ENCODE results near the gene ADGRF4.
"Not testable (repeated sequence)": the region's sequence is repeated elsewhere in the genome, so short reads cannot be mapped to it uniquely, and the experiment has no call there.

Gene ADGRF4

GRCh38 chr6:47729457-47729856 lies 31.1 kb downstream of the ADGRF4 start:
- H3K27ac ChIP-seq, result no peak overlapping the region
- no peak overlapping the region for H3K4me3 ChIP-seq

GRCh38 chr6:47733879-47734558 lies 35.6 kb downstream of the ADGRF4 start:
- Histone ChIP-seq H3K4me3 (no peak overlapping the region), H3K27ac (no peak overlapping the region)

GRCh38 chr6:47734831-47735481 lies 36.6 kb downstream of the ADGRF4 start:
- H3K27ac ChIP-seq, result no peak overlapping the region

GRCh38 chr6:47736083-47736700 lies 37.8 kb downstream of the ADGRF4 start:
- Histone ChIP-seq H3K4me3 (no peak overlapping the region), H3K27ac (no peak overlapping the region)

More at GRCh38 chr6:47734831-47735481, 36.6 kb downstream of the ADGRF4 start:
- no peak overlapping the region for H3K4me3 ChIP-seq

- no peak overlapping the region for H3K27ac ChIP-seq
- H3K4me3 ChIP-seq, result no peak overlapping the region
Measured at GRCh38 chr6:47737406-47737805, 39.0 kb downstream of the ADGRF4 start.

- H3K27ac ChIP-seq, result no peak overlapping the region
- no peak overlapping the region for H3K4me3 ChIP-seq
Measured at GRCh38 chr6:47740714-47741113, 42.3 kb downstream of the ADGRF4 start.

GRCh38 chr6:47741807-47742206 lies 43.4 kb downstream of the ADGRF4 start:
- no peak overlapping the region for H3K27ac ChIP-seq
- no peak overlapping the region for H3K4me3 ChIP-seq

- H3K4me3 ChIP-seq, result no peak overlapping the region
- no peak overlapping the region for H3K27ac ChIP-seq
Measured at GRCh38 chr6:47743744-47744143, 45.4 kb downstream of the ADGRF4 start.

- H3K4me3 ChIP-seq, H3K27ac ChIP-seq: not testable (repeated sequence)
Measured at GRCh38 chr6:47745269-47745668, 46.9 kb downstream of the ADGRF4 start.

GRCh38 chr6:47749757-47750156 lies 51.4 kb downstream of the ADGRF4 start:
- Histone ChIP-seq H3K27ac (no peak overlapping the region), H3K4me3 (no peak overlapping the region)

GRCh38 chr6:47752801-47753200 lies 54.4 kb downstream of the ADGRF4 start:
- Histone ChIP-seq H3K4me3 (no peak overlapping the region), H3K27ac (no peak overlapping the region)

- no peak overlapping the region for H3K27ac ChIP-seq
- H3K4me3 ChIP-seq, result no peak overlapping the region
Measured at GRCh38 chr6:47759364-47759763, 61.0 kb downstream of the ADGRF4 start.

GRCh38 chr6:47762502-47762901 lies 64.1 kb downstream of the ADGRF4 start:
- Histone ChIP-seq H3K27ac (no peak overlapping the region), H3K4me3 (no peak overlapping the region)

- Histone ChIP-seq H3K4me3 (no peak overlapping the region), H3K27ac (no peak overlapping the region)
Measured at GRCh38 chr6:47766445-47766844, 68.1 kb downstream of the ADGRF4 start.

- Histone ChIP-seq H3K27ac (no peak overlapping the region), H3K4me3 (no peak overlapping the region)
Measured at GRCh38 chr6:47767102-47767501, 68.7 kb downstream of the ADGRF4 start.

- no peak overlapping the region for H3K27ac ChIP-seq
Measured at GRCh38 chr6:47769982-47770381, 71.6 kb downstream of the ADGRF4 start.

More at GRCh38 chr6:47769982-47770381, 71.6 kb downstream of the ADGRF4 start:
- H3K4me3 ChIP-seq, result no peak overlapping the region
